ENCODE results near the gene PTGFRN.

Gene PTGFRN

DNA sequence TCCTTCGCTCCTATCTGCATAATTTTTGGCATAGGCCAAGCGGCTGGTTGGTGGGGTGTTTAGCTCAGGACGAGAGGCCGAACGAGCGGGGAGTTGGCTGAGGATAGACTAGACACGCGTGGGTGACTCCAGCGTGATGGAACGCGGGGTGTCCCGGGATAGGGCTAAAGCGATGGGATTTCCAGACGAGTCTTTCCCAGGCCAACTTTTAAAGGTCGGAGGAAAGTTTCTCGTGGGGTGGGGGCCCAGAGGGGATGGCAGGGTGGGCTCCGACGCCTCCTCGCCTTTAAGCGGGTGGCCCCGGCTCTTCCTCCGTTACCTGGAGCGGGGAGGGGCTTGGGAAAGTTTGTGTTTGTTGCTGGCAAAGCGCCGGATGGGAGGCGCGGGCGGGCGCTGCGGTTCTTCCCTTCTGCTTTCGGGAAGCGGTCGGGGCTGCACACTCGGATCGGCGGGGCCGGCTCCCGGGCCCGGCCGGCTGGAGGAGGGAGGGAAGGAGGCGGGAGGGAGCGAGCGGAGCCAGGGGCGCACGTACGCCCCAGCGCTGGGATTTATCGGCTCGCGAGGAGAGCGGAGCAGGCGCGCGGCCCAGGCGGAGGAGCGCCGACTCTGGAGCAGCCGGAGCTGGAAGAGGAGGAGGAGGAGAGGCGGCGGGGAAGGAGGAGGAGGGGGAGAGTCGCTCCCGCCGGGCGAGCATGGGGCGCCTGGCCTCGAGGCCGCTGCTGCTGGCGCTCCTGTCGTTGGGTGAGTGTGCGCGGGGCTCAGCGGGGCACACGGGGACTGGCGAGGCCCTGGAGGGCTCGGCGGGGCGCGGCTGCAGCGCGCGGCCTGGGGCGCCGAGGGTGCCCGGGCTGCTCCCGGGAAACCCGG, at the start of gene PTGFRN:
Gene PTGFRN (plus strand): TSS at position 405 of the 867 bp plus-strand sequence. CDS start 288 bp downstream, at position 693.
- TF ChIP-seq, protein P1, sequence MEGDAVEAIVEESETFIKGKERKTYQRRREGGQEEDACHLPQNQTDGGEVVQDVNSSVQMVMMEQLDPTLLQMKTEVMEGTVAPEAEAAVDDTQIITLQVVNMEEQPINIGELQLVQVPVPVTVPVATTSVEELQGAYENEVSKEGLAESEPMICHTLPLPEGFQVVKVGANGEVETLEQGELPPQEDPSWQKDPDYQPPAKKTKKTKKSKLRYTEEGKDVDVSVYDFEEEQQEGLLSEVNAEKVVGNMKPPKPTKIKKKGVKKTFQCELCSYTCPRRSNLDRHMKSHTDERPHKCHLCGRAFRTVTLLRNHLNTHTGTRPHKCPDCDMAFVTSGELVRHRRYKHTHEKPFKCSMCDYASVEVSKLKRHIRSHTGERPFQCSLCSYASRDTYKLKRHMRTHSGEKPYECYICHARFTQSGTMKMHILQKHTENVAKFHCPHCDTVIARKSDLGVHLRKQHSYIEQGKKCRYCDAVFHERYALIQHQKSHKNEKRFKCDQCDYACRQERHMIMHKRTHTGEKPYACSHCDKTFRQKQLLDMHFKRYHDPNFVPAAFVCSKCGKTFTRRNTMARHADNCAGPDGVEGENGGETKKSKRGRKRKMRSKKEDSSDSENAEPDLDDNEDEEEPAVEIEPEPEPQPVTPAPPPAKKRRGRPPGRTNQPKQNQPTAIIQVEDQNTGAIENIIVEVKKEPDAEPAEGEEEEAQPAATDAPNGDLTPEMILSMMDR (IDR thresholded peaks at IDR 0.05) = no peak

DNA sequence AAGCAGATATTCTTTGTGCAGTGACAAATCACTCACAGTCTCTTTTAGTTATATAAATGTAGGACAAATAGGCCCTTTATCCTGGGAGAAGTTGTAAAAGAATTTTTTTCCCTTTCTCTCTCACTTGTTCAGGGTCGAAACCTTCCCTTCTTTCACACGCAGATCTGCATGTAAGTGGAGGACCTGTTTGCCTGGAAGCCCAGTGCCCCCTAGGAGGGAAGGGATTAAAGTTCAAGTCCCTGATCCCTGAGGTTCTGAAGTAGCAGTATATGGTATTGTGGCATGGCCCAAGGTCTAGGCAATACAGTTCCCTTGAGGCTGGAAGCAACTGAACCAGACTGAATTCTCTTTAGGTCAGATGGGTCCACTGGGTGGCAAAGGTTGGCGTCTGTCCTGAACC, 48.6 kb upstream of the PTGFRN start:
- TF ChIP-seq, protein P1 (IDR thresholded peaks at IDR 0.05) = no peak

DNA sequence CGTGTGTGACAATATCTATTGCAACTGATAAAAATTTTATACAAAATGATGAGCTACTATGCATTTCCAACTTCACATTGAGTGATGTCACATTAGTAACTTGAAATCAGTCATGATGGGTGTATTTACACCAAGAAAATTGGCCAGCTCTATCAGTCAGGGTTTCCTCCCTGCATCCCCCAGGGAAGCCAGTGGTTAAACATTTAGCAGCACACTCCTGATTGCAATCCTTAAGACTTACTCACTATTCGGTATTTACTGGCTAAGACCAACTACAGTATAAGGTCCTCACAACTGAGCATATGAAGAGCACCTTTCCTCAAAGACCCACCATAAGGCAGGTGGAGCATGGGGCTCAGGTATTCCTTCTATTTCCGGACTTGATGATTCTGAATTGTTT, 41.3 kb upstream of the PTGFRN start:
- TF ChIP-seq, protein P1 (IDR thresholded peaks at IDR 0.05) = no peak

DNA sequence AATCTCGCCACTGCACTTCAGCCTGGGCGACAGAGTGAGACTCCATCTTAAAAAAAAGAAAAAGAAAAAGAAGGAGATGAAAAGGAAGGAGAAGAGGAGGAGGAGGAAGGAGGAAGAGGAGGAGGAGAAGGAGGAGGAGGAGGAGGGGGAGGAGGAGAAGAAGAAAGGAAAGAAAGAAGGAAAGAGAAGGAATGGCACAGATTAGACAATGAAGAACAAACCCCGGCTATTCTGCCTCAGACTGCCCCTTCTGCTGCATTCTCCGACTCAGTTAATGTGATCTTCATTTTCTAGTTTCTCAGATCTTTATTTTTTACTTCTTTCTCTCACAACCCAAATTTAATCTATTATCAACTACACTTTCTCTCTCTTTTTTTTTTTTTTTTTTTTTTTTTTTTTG, 40.1 kb upstream of the PTGFRN start:
- TF ChIP-seq, protein P1 (IDR thresholded peaks at IDR 0.05) = no peak

DNA sequence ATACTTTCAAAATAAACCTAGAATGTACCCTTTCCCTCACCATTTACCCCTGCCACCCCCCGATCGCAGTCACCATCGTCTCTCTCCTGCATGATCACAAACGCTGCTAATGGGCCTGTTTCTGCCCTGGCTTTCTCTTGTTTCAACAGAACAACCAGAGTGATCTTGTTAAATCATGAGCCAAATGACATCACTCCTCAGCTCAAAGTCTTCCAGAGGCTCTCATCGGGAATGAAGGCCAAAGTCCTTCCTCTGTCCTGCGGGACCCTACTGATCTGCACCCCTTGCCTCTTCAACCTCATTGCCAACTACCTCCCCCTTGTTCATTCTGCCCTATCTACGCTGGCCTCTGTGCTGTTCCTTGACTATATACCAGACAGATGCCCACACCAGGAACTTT, 39.4 kb upstream of the PTGFRN start:
- TF ChIP-seq, protein P1 (IDR thresholded peaks at IDR 0.05) = no peak

DNA sequence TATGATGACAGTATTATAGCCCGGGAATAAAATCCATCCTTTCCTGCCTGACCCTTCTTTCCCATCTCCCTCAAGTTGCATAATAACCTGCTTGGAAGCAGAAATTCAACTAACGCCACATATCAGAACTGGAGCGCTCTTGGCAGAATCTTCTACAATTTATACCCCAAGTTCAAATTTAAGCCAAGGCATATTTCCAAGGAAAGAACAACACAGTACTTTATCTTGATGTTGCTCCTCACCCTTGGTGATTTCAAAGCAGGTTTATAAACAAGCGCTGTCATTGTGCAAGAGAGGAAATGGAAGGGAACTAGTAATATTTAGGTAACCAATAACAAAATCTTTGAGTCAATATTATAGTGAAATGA, 38.0 kb upstream of the PTGFRN start:
- TF ChIP-seq, protein P1 (IDR thresholded peaks at IDR 0.05) = no peak

DNA sequence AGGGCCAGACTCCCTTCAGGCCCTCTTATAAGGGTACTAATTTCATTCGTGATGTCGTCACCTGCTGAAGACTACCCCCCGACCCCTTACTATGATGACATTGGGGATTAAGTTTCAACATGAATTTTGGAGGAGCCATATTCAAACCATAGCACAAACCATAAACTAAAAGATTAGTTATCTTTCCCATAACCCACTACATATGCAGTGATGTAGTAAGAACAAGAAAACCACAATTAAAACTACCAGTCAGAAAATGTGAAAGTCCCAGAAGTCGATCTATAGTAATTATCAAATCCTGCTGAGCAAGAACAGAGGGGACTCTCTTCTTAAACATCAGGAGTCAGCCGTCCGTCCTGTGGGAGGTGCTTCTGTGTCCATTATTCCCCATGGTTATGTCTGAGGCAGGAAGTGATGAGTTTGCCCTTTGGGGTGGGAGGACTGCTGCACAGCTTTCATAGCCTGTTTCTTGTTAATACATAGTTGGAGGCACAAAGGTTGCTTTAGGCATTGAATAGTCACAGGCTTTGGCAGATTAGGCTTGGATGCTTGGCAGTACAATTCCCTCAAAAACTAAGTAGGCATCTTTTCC, 35.9 kb upstream of the PTGFRN start:
- TF ChIP-seq, protein P1 (IDR thresholded peaks at IDR 0.05) = no peak
